HepG2 (cell line): ENCODE results near the gene DSG2. TPM values are rescaled to one million over a fixed set of nuclear protein-coding genes. Genes with fewer than 3 reads are reported as not detected.

Source experiments
- ATAC-seq: fragments of 200-7000 bp; cut with Tn5 transposase; 3 replicates; pipeline ENCODE4 v1.9.1; 2020; ENCODE audit warnings: mild to moderate bottlenecking, moderate library complexity
- BruUV-seq: library from RNA; stranded (reverse); fragments of 400-500 nt; replicated peaks from 2 replicates; lab custom pipeline; 2021; lab: Mats Ljungman, UMichigan
- CTCF ChIA-PET: fragments of 300-600 bp; formaldehyde crosslinking; extraction: SDS; loops from one replicate; lab custom pipeline; 2021; ENCODE audit warnings: low total read pairs, inconsistent platforms, low intra/inter-chr PET ratio; lab: Yijun Ruan, JAX
- POLR2A ChIA-PET: fragments of 350-600 bp; sonication (Branson Sonifier 250); formaldehyde crosslinking; loops from one replicate; lab custom pipeline; 2020; ENCODE audit warnings: antibody characterized with exemption, inconsistent platforms; lab: Yijun Ruan, JAX
- DNase-seq: peaks from one replicate; pipeline ENCODE4 v3.0.0-alpha.2; 2015; ENCODE audit warnings: low spot score
- FAIRE-seq: peaks from 3 replicates; lab custom pipeline; 2011; peaks lifted over from hg19 to GRCh38; lab: Jason Lieb, UNC
- H2AFZ ChIP-seq: one replicate; pipeline ENCODE4 v1.6.1; 2011; ENCODE audit warnings: low read length, inconsistent platforms
- H3K27ac ChIP-seq: fragments of 300-600 bp; 3 replicates; pipeline ENCODE4 v1.8.0; 2011; ENCODE audit warnings: mixed run types, mild to moderate bottlenecking, mixed read lengths, low read length, inconsistent platforms; ENCODE audit not compliant: insufficient read depth; ENCODE audit errors: extremely low read length
- H3K27me3 ChIP-seq, 2 experiments: fragments of 200-600 bp in 1 of 2; 2 replicates in 1 of 2; 3 replicates in 1 of 2; pipeline versions ENCODE4 v1.6.0 to v1.8.0; 2011; ENCODE audit warnings: low read length in 2 of 2, mild to moderate bottlenecking in 2 of 2, moderate library complexity in 2 of 2, inconsistent platforms in 1 of 2; ENCODE audit not compliant: insufficient read depth in 2 of 2, control insufficient read depth in 1 of 2
- H3K36me3 ChIP-seq, 2 experiments: fragments of 200-600 bp in 1 of 2; replicated peaks in 1 of 2; 2 replicates in 1 of 2; 3 replicates in 1 of 2; pipeline versions ENCODE4 v1.5.1 to v1.8.0; 2011; ENCODE audit warnings: low read length in 2 of 2, inconsistent platforms in 1 of 2; ENCODE audit not compliant: insufficient read depth in 2 of 2, control insufficient read depth in 1 of 2
- H3K4me1 ChIP-seq: 2 replicates; pipeline ENCODE4 v1.5.1; 2012; ENCODE audit warnings: low read length, inconsistent platforms; ENCODE audit not compliant: insufficient read depth
- H3K4me2 ChIP-seq: 2 replicates; pipeline ENCODE4 v1.6.0; 2011; ENCODE audit warnings: low read depth, low read length, inconsistent platforms
- H3K4me3 ChIP-seq, 3 experiments: fragments of 200-600 bp in 1 of 3; sonication (generic), shearing (Covaris generic) in 1 of 3; replicated peaks in 1 of 3; 2 replicates each; pipeline ENCODE4 v1.5.1; 2011 to 2016; ENCODE audit warnings: low read length in 3 of 3, inconsistent platforms in 2 of 3, low read depth in 2 of 3, mild to moderate bottlenecking in 2 of 3, control low read depth in 1 of 3, mixed read lengths in 1 of 3; ENCODE audit not compliant: insufficient read depth in 1 of 3
- H3K79me2 ChIP-seq: one replicate; pipeline ENCODE4 v1.6.1; 2011; ENCODE audit warnings: low read length, inconsistent platforms; ENCODE audit not compliant: insufficient read depth
- H3K9ac ChIP-seq: 2 replicates; pipeline ENCODE4 v1.6.0; 2011; ENCODE audit warnings: mild to moderate bottlenecking, low read depth, low read length, inconsistent platforms; ENCODE audit not compliant: insufficient read depth
- H3K9me3 ChIP-seq: 2 replicates; pipeline ENCODE4 v1.5.1; 2012; ENCODE audit warnings: mild to moderate bottlenecking, low read length
- H4K20me1 ChIP-seq: 2 replicates; pipeline ENCODE4 v1.6.0; 2011; ENCODE audit warnings: inconsistent platforms, mild to moderate bottlenecking, low read length, moderate library complexity; ENCODE audit not compliant: insufficient read depth
- AGO1 ChIP-seq: fragments of 200-400 bp; formaldehyde crosslinking; IDR thresholded peaks from 2 replicates; pipeline ENCODE4 v1.6.1; 2017; ENCODE audit warnings: mild to moderate bottlenecking, low read depth, low read length, moderate library complexity; ENCODE audit not compliant: poor library complexity, severe bottlenecking
- KDM2A ChIP-seq: sonication (generic); formaldehyde crosslinking; IDR thresholded peaks from 2 replicates; pipeline ENCODE4 v1.4.0; 2020; ENCODE audit warnings: low read depth, missing genetic modification reagents, borderline replicate concordance
- NONO ChIP-seq, 2 experiments: fragments of 450-650 bp in 1 of 2; sonication (generic) in 1 of 2; formaldehyde crosslinking in 1 of 2; IDR thresholded peaks in 1 of 2; conservative IDR thresholded peaks in 1 of 2; 2 replicates each; pipeline versions ENCODE4 v1.6.1 to v1.8.0; 2017 to 2022; ENCODE audit warnings: mild to moderate bottlenecking in 1 of 2, missing genetic modification reagents in 1 of 2, moderate library complexity in 1 of 2
- SMAD1 ChIP-seq: sonication (generic); formaldehyde crosslinking; IDR thresholded peaks from 2 replicates; pipeline ENCODE4 v1.4.0; 2020; ENCODE audit warnings: missing genetic modification reagents, low read depth, mild to moderate bottlenecking, borderline replicate concordance
- WGBS: methylation state at CpG from one replicate; pipeline ENCODE4 v1.1.6; 2017; ENCODE audit warnings: low lambda C conversion rate; 5-methylcytosine and 5-hydroxymethylcytosine counted together
- in situ Hi-C: cut with HindIII; loops from 2 replicates; pipeline ENCODE4 v1.10.0; 2017; ENCODE audit warnings: low pct_unique_long_range_greater_than_20kb; ENCODE audit not compliant: extremely low pct_ligation_motif_present
- intact Hi-C: fragments of 100-400 bp; cut with micrococcal nuclease; formaldehyde crosslinking; loops from one replicate; pipeline ENCODE4 v1.10.0; 2022; ENCODE audit not compliant: unreplicated experiment
- polyA plus RNA-seq, 8 experiments: library from polyadenylated mRNA; depleted of rRNA in 3 of 8; stranded (reverse) in 7 of 8; unstranded in 1 of 8; fragments of >200 nt; fragmentation: Illumina TruSeq in 4 of 8; extraction: Trizol in 4 of 8; gene quantifications; 2 replicates each; pipeline versions ENCODE4 v1.2.1 to v1.2.3, GENCODE V29; 2011 to 2016; ENCODE audit warnings: low read depth in 4 of 8, missing spikeins in 1 of 8, mixed read lengths in 1 of 8; ENCODE audit not compliant: insufficient read depth in 1 of 8
- total RNA-seq, 5 experiments: library from RNA; depleted of rRNA; stranded (reverse); fragments of >200 nt; fragmentation: Illumina TruSeq; extraction: Trizol; gene quantifications; 2 replicates each; pipeline ENCODE4 v1.2.3, GENCODE V29; 2016; ENCODE audit warnings: low read depth in 1 of 5
- TF ChIP-seq, protein P1 (sequence below): sonication (generic); formaldehyde crosslinking; IDR thresholded peaks from 2 replicates; pipeline ENCODE4 v1.4.0; 2020; ENCODE audit warnings: missing genetic modification reagents, borderline replicate concordance
- TF ChIP-seq, protein P2 (sequence below): sonication (generic); formaldehyde crosslinking; IDR thresholded peaks from 2 replicates; pipeline ENCODE4 v1.4.0; 2020; ENCODE audit warnings: mild to moderate bottlenecking, low read depth, missing genetic modification reagents
- TF ChIP-seq, protein P3 (sequence below): sonication (generic); formaldehyde crosslinking; IDR thresholded peaks from 2 replicates; pipeline ENCODE4 v1.5.1; 2020; ENCODE audit warnings: missing genetic modification reagents, mild to moderate bottlenecking, borderline replicate concordance
- TF ChIP-seq, protein P4 (sequence below): sonication (generic); formaldehyde crosslinking; IDR thresholded peaks from 2 replicates; pipeline ENCODE4 v1.4.0; 2020; ENCODE audit warnings: missing genetic modification reagents, mild to moderate bottlenecking, borderline replicate concordance

The DSG2 gene
- total and polyA plus RNA-seq, 2 of the 13 experiments (the other 11 are each of a cell fraction or from before 2014, with no cell fraction given) = 23.3 to 66.7 TPM

DNA sequence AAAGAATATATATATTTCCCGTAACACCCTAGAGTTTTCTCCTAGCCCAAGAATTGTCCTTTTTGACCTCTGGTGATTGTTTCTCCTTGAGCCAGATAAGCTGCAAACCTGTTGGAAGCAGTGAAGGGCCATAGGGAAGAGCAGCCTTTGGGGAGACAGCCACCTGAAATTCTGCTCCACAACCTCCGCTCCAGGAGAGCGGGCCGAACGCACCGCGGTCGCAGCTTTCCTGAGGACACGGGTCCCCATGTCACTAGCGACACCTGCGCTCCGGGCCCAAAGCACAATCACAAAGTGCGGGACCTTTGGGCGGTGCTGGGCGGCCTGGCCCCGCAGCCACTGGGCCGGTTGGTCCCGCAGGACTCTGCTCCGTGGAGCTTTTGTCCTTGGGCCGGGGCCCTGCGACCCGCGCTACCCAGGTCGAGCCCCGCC, 557 bp upstream of the DSG2 start:
- ATAC-seq (peak; percentile 86), DNase-seq (no peak), FAIRE-seq (no peak)
- no peak overlapping the region for H2AFZ ChIP-seq
- no peaks in the 10 kb centered on the region; a peak in 1 of 5 replicates for H3K27me3 ChIP-seq
- peak overlapping the region; percentile 82 for H3K27ac ChIP-seq
- in situ Hi-C loops (no loop called here), intact Hi-C loops (loop anchor here (1.0 to 5.0 kb wide), 4 partner anchors 15 to 395 kb away; partner anchors contain the start of gene DSC2)
- 8% methylated on average over 12 of the region's 25 CpGs for WGBS
- H4K20me1 ChIP-seq = no peaks in the 10 kb centered on the region
- ChIA-PET CTCF (no interaction called here), POLR2A (interaction anchor here (0.7 to 1.2 kb wide), 4 partner anchors 13 to 397 kb away, joined by 3 to 11 read pairs (median 4); no protein-coding TSS in a partner anchor)
- TSS peak; percentile 69 for BruUV-seq
- no peaks in the 10 kb centered on the region for H3K36me3 ChIP-seq
- peak overlapping the region; percentile 95 for H3K9ac ChIP-seq
- H3K4me3 ChIP-seq = peak overlapping the region; percentile 94 to 100 (median 99)
- H3K4me2 ChIP-seq = peak overlapping the region; percentile 94
- peaks cover 27% of the 10 kb centered on the region for H3K4me1 ChIP-seq
- H3K9me3 ChIP-seq = no peaks in the 10 kb centered on the region
- H3K79me2 ChIP-seq = peaks cover 35% of the 10 kb centered on the region
- TF ChIP-seq, protein P1, sequence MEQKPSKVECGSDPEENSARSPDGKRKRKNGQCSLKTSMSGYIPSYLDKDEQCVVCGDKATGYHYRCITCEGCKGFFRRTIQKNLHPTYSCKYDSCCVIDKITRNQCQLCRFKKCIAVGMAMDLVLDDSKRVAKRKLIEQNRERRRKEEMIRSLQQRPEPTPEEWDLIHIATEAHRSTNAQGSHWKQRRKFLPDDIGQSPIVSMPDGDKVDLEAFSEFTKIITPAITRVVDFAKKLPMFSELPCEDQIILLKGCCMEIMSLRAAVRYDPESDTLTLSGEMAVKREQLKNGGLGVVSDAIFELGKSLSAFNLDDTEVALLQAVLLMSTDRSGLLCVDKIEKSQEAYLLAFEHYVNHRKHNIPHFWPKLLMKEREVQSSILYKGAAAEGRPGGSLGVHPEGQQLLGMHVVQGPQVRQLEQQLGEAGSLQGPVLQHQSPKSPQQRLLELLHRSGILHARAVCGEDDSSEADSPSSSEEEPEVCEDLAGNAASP (CRISPR knock-in tag) = 0 out of 2 replicates have a peak, but pooled peaks have one; percentile 24
- TF ChIP-seq, protein P2, sequence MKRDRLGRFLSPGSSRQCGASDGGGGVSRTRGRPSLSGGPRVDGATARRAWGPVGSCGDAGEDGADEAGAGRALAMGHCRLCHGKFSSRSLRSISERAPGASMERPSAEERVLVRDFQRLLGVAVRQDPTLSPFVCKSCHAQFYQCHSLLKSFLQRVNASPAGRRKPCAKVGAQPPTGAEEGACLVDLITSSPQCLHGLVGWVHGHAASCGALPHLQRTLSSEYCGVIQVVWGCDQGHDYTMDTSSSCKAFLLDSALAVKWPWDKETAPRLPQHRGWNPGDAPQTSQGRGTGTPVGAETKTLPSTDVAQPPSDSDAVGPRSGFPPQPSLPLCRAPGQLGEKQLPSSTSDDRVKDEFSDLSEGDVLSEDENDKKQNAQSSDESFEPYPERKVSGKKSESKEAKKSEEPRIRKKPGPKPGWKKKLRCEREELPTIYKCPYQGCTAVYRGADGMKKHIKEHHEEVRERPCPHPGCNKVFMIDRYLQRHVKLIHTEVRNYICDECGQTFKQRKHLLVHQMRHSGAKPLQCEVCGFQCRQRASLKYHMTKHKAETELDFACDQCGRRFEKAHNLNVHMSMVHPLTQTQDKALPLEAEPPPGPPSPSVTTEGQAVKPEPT = no peak
- no peak for TF ChIP-seq NONO (IDR thresholded peaks at IDR 0.05)
- peak; percentile 60 for TF ChIP-seq NONO (CRISPR knock-in tag; conservative IDR thresholded peaks at IDR 0.05)
- TF ChIP-seq, protein P3, sequence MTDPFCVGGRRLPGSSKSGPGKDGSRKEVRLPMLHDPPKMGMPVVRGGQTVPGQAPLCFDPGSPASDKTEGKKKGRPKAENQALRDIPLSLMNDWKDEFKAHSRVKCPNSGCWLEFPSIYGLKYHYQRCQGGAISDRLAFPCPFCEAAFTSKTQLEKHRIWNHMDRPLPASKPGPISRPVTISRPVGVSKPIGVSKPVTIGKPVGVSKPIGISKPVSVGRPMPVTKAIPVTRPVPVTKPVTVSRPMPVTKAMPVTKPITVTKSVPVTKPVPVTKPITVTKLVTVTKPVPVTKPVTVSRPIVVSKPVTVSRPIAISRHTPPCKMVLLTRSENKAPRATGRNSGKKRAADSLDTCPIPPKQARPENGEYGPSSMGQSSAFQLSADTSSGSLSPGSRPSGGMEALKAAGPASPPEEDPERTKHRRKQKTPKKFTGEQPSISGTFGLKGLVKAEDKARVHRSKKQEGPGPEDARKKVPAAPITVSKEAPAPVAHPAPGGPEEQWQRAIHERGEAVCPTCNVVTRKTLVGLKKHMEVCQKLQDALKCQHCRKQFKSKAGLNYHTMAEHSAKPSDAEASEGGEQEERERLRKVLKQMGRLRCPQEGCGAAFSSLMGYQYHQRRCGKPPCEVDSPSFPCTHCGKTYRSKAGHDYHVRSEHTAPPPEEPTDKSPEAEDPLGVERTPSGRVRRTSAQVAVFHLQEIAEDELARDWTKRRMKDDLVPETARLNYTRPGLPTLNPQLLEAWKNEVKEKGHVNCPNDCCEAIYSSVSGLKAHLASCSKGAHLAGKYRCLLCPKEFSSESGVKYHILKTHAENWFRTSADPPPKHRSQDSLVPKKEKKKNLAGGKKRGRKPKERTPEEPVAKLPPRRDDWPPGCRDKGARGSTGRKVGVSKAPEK = 0 out of 2 replicates have a peak, but pooled peaks have one; percentile 19
- TF ChIP-seq KDM2A (CRISPR knock-in tag) = 0 out of 2 replicates have a peak, but pooled peaks have one; percentile 57
- TF ChIP-seq SMAD1 (CRISPR knock-in tag) = no peak
- no peak for TF ChIP-seq AGO1
- TF ChIP-seq, protein P4, sequence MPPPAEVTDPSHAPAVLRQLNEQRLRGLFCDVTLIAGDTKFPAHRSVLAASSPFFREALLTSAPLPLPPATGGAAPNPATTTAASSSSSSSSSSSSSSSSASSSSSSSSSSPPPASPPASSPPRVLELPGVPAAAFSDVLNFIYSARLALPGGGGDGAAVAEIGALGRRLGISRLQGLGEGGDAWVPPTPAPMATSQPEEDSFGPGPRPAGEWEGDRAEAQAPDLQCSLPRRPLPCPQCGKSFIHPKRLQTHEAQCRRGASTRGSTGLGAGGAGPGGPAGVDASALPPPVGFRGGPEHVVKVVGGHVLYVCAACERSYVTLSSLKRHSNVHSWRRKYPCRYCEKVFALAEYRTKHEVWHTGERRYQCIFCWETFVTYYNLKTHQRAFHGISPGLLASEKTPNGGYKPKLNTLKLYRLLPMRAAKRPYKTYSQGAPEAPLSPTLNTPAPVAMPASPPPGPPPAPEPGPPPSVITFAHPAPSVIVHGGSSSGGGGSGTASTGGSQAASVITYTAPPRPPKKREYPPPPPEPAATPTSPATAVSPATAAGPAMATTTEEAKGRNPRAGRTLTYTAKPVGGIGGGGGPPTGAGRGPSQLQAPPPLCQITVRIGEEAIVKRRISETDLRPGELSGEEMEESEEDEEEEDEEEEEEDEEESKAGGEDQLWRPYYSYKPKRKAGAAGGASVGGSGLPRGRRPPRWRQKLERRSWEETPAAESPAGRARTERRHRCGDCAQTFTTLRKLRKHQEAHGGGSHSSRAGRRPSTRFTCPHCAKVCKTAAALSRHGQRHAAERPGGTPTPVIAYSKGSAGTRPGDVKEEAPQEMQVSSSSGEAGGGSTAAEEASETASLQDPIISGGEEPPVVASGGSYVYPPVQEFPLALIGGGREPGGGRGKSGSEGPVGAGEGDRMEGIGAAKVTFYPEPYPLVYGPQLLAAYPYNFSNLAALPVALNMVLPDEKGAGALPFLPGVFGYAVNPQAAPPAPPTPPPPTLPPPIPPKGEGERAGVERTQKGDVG (CRISPR knock-in tag) = 0 out of 2 replicates have a peak, but pooled peaks have one; percentile 41
